GM18858 (cell line): ENCODE data around the gene FARP2.

Experiments used
- ATAC-seq: cut with Tn5 transposase; IDR thresholded peaks from one replicate; pipeline ENCODE4 v1.9.1; 2021; ENCODE audit not compliant: unreplicated experiment

Gene FARP2

DNA sequence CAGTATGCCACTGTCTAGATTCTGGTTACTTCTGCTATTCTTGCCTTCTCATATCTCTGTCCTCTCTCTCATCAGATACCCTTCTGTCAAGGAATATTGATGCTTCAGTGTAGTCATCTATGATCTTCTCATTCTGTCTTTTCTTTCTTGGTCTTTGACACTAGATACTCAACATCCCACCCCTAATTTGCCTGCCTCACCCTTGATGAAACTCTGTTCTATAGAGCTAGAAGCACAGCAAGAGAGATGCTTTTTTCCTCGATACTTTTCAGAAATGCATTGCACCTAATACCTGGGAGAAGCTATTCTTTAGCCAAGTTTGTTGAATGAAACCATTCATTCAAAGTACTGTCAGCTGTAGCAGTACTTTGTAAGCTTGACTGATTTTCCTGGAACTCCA lies 30.8 kb upstream of the FARP2 start:
- ATAC-seq, result no peak

DNA sequence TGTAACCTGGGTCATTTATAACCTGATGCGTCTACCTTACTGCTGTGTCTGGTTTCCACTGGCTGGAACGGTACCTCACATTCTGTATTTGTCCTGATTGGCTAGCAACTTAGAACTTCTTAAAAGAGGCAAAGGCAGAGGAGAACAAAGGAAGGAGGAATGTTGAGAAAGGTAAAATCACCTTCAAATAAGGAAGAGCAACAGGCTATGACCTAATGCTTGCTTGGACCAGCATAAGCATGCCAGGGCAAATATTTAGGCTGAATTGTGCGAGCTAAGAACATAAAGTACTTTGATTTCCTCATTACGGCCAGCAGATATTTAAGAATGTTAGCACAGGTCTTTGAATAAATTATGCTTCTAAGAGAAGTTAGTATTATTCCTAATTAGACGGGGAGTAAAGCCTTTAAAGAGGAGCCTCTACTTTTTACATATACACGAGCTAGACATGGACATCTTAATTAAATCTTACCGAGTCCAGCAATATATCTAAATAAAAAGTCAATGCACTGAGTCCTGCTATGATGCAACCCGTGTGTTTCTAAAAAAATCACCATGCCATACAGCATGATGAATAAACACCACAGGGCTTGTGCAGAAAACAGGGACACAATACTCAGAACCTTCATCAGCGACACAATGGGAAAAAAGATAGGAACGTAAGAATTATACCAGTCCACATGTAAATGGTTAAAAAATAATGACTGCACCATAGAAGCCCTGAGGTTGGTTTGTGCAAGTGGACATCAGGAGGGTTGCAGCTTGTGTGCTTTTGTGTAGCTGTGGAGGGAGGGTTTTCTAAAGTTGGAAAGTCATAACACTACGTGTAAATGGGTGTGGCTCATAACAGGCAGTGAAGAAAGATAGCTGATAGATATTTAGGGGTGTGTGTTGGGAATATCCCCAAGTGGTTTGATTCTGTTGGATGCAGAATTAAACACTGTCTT lies 26.1 kb upstream of the FARP2 start:
- ATAC-seq, result no peak

DNA sequence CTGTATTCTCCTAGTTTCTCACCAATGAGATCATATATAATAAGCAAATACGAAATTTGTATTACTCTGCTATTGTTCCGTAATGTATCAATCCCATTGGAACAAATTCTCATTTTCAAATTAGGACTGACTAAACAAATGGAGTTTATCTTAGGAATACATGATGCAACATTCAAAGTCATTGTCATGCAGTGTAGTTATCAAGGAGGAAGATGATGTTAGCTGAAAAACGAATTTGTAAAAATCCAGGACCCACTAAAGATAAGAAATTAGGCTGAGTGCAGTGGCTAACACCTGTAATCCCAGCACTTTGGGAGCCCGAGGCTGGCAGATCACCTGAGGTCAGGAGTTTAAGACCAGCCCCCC lies 25.5 kb upstream of the FARP2 start:
- ATAC-seq, result no peak

DNA sequence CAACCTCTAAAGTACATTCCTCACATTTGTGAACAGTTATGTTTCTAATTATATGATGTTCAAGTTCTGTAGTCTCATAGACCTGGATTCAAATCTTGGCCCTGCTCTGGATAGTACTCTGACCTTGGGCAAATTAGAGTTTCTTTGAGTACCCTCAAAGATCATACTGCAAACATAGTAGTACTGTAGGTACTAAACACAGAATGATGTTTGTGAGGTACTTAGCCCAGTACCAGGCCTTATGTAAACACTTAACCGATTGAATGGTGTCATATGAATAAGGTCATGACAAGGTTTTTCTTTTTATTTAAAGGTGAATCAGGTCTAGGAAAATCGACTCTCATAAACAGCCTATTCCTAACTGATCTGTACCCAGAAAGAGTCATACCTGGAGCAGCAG lies 21.3 kb upstream of the FARP2 start:
- no peak for ATAC-seq

DNA sequence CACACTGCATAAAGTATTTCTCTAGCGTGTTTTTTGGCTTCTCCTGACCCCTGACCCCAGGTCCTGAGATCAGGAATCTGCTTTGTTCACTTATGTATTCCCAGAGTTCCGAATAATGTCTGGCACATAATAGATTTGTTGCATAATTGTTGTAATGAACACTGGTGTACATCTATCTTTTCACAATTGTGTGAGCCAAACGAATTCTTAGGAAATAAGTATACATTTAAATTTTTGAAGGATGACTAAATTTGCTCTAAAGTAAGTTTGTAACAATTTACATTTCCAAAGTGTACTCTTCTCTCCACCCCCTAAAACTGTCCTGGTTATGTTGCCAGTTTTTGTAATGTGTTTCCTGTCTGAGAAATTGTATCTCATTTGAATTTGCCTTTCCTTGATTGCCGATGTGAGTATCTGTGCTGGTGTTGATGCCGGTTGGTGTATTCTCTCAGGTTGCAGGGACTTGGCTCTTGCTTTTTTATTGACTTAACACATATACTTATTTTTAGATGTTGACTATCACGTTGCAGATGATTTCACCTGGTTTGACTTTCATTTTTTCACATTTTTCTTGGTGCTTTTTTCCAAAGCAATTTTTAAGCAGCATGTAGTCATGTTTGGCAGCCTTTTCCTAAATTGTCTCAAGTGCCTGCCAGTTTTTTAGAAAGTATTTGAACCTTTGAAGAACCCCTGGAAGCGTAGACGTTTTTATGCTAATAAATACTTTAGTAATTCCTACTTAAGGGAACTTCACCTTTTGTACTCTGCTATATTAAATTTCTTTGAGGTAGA lies 16.1 kb upstream of the FARP2 start:
- no peak for ATAC-seq

DNA sequence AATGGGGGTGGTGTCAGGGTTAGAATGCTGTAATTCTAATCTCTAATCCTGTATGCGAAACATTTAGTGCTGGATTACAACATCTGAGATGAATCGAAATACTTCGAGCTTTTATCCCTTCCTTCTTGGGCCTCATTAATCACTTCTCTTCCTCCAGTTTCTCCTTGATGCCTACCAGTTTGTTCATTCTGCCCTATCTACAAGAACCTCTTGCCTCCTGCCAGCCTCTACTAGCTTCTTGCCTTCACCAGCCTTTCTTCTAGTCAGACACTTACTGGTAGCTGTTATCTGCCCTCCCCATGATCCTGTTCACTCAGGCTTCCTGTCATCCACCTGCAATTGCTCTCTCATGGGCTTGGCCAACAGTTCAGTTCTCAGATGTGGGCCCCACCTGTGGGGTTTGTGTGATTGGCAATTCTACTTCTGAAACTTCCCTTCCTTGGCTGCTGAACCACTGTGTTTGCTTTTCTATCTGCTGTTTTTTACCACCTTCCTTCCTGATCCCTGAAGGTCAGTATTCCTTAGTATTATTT lies 15.4 kb upstream of the FARP2 start:
- ATAC-seq, result no peak

DNA sequence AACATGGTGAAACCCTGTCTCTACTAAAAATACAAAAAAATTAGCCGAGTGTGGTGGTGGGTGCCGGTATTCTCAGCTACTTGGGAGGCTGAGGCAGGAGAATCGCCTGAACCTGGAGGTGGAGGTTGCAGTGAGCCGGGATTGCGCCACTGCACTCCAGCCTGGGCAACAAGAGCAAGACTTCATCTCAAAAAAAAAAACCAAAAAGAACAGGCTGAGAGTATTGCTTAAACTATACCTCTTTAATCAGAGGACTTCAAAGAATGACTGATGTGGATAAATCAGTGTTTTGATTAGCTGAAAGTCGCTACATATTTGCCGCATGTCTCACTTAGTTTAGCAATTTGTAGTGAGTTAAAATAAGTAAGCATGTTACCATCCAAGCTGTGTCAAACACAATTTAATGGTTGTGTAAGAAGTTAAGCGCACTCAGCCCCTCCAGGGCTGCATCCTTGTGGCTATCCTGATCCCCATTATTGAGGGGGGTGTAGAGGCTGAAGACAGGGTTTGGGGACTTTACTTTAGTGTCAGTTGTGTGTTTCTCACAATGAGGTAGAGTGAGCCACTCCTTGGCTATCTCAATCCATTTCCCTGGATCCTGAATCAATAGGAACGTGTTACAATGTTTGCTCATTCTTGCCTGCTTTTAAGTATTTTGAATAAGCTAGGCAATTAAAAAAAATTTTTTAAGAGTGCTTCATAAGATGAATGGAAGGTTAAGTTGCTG lies 11.0 kb upstream of the FARP2 start:
- ATAC-seq, result no peak

DNA sequence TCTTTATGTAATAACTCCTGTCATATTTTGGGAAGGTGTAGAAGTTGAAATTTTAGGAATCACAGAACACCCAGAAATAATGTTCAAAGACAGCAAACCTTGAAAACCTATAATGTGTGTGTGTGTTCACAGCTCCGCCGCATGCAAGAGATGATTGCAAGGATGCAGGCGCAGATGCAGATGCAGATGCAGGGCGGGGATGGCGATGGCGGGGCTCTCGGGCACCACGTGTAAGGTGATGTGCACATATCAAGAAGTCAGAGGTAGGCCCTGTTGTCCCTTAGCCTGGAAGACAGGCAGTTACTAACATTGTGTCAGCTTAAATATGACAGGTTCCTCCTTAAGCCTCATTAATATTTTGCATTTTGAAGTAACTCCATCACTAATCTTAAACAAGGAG lies 6.1 kb upstream of the FARP2 start:
- no peak for ATAC-seq

DNA sequence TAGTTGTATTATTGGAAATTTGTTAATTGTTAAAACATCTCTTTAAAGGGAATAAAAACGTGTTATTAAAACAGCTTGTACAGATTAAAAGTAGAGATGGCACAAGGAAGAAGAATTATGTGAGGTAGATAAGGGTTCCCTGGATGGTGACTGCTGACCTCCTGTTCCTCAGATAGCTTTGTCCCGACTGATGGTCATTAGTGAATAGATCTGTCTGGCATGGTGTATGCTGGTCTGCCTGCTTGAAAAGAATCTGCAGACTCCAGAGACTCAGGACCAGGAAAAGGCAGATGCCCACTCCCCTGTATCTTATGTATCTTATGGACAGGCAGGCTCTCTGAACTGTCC lies 5.6 kb upstream of the FARP2 start:
- no peak for ATAC-seq

DNA sequence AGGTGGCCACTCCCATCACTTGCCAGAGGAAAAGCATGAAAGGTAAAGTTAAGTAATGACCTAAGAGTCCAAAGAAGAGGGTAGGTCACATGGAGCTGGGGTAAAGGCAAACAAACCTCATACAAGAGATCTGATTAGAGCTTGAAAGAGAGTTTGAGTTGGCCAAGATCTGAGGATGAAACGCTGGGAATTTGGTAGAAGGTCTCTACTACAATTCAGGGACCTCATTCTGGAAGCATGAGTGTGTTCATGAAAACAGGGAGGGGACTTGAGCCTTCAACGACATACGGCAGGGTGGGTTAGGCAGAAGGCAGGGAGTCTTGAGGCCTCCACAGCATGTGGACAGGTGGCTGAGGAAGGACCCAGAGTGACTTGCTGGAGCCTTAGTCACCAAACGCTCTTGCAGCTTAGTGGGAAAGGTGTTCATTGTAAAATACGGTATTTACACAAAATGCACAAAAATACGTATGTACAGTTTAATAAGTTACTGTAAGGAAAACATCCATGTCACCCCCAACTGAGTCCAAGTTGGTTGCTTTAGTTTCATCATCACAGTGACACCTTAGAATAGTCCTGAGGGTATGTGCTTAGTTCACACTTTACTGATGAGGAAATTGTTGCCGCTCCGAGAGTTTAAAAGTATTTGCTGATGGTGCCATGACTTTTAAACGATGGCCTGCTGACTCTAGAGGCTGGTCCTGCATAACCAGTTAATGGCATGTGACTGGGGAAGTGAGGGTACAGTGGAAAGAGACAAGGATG lies 5.0 kb upstream of the FARP2 start:
- ATAC-seq, result no peak

DNA sequence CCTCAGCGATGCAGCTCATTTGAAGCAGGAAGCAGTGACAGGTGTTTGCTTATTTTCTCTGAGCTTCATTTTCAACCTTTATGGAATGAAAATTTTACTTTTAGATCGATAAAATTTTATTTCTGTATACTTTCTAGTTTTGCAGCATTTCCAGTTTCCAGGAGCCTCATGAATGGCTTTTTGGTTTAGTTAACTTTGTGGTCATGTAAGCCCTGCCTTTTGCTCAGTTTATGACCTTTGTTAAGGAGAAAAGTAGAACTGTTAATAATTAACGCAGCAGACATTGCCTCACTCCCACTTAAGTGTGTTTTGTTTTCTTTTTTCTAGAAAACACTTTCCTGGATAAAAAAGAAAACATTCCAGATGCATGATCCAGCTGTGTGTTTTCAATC lies 4.4 kb upstream of the FARP2 start:
- ATAC-seq, result no peak

DNA sequence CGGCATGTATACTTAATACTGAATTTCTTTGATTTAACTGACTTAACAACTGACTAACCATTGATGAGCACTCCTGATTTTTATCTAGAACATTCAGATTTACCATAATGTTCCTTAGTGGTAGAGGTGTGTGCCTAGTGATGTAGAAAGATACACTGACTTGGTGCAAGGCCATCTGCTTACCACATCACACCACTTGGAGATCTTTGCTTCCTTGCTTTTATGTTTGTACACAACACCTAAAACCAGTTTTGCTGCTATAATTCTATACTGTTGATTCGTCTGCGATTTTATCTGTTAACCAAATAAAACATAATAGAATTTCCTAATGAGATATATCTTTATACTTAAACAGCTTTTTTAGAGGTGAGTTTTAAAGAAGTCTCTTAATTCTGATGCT lies 3.9 kb upstream of the FARP2 start:
- no peak for ATAC-seq

DNA sequence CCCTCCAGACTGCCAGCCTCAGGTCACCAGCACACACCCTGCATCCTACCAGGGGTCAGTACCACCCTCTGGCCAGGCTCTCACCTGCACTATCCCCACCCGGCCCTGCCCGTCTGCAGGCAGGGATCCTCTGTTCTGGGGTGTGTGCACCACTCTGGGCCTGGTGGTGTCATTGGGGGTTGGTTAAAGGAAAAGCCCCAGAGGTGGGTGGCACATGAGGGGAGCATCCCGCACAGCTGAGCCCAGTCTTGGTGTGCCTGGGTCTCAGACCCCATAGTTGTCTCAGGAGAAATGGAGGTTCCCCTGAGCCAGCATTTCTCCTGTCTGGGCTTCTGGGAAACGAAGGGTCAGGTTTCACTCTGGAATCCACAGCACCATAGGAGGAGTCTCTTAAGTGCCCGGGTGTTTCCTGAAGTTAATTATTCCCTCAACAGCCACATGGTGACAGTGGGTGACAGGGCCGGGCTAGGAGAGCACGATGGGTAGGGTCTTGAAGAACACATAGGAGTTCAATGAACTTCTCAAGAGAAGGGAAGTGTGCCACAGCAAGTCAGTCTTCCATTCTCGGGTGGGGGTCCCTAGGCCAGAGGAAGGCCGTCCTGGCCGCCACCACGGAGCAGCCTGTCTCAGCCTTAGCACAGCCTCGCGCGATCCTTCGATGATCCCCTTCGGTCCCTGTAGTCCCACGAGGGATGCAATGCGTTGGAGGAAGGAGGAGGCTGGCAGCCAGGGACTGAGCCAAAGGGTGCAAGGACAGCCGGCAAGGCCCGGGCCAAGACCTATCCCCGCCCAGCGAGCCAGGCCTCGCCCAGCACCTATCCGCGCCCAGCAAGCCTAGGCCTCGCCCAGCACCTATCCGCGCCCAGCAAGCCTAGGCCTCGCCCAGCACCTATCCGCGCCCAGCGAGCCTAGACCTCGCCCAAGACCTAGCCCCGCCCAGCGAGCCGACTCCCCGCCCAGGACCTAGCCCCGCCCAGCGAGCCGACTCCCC lies 1.1 kb upstream of the FARP2 start:
- ATAC-seq, result no peak

DNA sequence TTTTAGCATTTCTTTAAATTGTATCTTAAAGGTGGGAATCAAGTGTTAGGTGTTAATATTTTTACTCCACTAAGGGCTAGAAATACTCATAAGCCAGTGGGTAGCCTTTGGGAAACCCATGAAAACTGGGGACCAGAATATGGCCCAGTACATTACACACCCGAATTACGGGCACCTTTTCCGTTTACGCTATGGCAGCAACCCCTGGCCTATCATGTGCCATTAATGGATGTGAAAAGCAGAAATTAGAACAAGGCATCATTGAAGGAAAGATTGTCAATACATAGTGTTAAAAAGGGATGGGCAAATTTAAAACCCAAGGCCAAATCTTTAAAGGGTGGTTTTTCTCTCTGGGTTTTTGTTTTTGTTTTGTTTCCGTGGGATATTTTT lies 781 bp downstream of the FARP2 start:
- no peak for ATAC-seq

DNA sequence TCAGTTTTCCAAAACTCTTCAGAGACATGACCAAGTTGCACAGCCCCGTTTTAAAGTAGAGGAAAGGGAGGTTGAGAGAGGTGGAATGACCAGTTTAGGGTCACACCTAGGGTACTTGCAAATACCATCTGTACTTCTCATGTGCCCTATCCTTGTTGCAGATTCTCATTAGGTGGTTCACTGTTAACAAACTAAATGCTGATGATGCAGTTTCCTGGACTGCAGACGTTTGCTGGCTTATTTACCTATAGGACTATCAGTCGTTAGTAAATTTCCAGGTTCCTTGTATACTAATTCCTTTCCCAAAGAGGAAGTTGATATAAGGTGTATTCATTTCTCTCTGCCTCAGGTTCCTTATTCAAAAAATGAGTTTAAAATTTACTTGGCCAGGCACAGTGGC lies 1.4 kb downstream of the FARP2 start:
- no peak for ATAC-seq

DNA sequence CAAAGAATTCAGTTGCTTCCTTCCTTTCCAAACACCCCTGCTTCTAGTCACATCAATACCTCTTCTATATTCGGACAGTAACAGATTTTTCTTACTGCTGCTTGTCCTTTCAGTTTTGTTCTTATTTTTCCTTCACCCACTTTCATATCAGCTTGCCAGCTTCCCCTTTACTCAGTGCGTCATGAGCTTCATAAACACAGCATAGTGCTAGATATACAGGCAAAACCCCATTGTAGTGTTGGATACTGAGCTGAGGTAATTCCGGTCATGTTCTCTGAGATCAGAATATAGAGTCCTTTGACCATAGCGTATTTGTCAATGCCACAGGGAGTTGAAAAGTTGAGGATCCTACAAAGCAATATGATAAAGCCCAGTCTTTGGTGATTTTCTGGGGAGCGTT lies 2.4 kb downstream of the FARP2 start:
- ATAC-seq, result peak; percentile 39

DNA sequence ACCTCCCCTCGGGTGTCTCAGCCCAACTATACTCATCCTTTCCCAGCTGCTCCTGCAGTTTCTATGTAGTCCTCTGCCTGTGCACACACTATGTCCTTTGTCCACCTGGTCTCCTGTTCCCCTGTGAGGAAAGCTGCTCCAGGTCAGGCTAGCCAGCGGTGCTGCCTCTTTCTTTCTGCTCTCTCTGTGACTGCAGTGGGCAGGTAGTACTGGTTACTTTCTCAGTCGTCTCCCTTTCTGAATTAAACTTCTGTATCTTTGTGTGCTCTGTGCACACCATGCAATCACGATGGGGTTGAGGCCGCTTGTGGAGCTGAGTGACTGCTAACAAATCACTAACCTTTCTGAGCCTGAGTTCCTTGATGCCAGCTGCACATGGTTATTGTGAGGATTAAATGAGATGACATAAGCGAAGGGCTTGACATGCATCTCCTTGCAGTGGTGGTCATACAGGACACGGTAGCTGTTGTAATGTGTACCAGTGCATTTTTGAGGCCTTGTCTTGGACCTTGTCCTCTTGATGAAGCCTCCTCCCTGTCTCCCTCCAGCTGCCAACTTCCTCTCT lies 3.5 kb downstream of the FARP2 start:
- no peak for ATAC-seq

DNA sequence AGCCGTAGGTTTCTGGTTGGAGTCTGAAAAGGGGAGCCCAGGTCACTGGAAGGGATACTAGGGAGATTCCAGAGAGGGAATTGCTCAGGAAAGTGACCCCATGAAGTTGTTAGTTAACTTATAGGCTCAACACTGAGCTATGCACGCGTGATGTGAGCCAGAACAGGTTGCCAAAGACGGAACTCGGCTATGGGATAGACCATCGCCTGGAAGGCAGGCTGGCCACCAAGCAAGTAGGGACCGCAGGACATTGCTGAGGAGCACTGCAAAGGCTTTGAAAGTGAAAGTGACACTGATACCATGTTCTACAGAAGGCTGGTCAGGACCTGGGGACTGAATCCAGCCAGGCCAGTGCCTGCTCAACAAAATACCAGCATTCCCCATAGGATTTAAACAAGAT lies 7.3 kb downstream of the FARP2 start:
- ATAC-seq, result no peak

DNA sequence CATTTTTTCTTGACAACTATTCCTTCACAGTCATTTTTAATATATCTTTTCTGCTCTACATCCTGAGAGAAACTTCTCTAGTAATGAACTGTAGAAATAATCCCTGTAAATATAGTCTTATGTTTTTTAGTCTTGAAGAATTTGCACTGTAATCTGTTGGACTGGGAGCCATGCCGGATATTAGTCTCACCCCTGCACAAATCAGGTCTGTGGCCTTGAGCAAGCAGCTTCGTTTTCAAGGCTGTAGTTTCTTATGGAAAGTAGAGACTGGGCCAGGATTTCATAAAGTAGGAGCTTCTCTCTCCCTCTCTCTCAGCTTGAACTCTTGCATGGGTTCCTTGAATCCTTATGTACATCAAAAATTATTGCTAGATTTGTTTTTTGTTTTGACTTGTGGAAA lies 8.7 kb downstream of the FARP2 start:
- no peak for ATAC-seq
